Measurements from ENCODE around the gene DHX32. TPM values are rescaled to one million over a fixed set of nuclear protein-coding genes. Genes with fewer than 3 reads are reported as not detected.
"Not testable (repeated sequence)": the region's sequence is repeated elsewhere in the genome, so short reads cannot be mapped to it uniquely, and the experiment has no call there.

Gene DHX32
- 10 to 100 TPM; 24.0 to 40.6 (median 28.0) TPM for polyA plus RNA-seq
- long read RNA-seq, donor 1, partial matches to known transcripts = 19 of 34 reads
- long read RNA-seq, donor 1, other reads (novel, unspliced or antisense) = 12 of 34 reads
- long read RNA-seq, donor 2, partial matches to known transcripts = 0 of 1 reads
- long read RNA-seq, donor 2, other reads (novel, unspliced or antisense) = 0 of 1 reads
- long read RNA-seq, donor 3, partial matches to known transcripts = 17 of 18 reads
- long read RNA-seq, donor 3, other reads (novel, unspliced or antisense) = 0 of 18 reads
- long read RNA-seq, donor 4 = 0 reads
- long read RNA-seq, donor 5 = 0 reads
- long read RNA-seq, donor 6, partial matches to known transcripts = 6 of 6 reads
- long read RNA-seq, donor 6, other reads (novel, unspliced or antisense) = 0 of 6 reads
- long read RNA-seq, donor 7 = 0 reads
- long read RNA-seq, donor 8 = 0 reads
- long read RNA-seq, donor 9, partial matches to known transcripts = 0 of 1 reads
- long read RNA-seq, donor 9, other reads (novel, unspliced or antisense) = 0 of 1 reads
- long read RNA-seq, donor 10, partial matches to known transcripts = 14 of 17 reads
- long read RNA-seq, donor 10, other reads (novel, unspliced or antisense) = 0 of 17 reads

GRCh38 chr10:125881192-125881591 is at the start of gene DHX32:
Gene DHX32, minus strand, starts transcription at chr10:125881292. Its CDS starts 468 bp downstream, at chr10:125880824.
- WGBS, 3 donors = 68 to 89% (median 68%) methylated on average over 4 of the region's 4 CpGs
- no peaks in the 10 kb centered on the region for H3K27me3 ChIP-seq (ENCODE audit: control insufficient read depth in 3 of 3, insufficient read depth in 3 of 3, low read length in 3 of 3)
- no peak for FAIRE-seq
- H3K4me3 ChIP-seq (ENCODE audit: low read depth in 1 of 3, low read length in 3 of 3) = no peak within 1 kb of the TSS
- no peak for DNase-seq
- peaks cover 0 to 7% of the 10 kb centered on the region in 2 donors for H3K9me3 ChIP-seq (ENCODE audit: control insufficient read depth in 2 of 2, insufficient read depth in 1 of 2, low read depth in 1 of 2, low read length in 1 of 2)
- H3K4me1 ChIP-seq (ENCODE audit: control insufficient read depth in 3 of 3, insufficient read depth in 2 of 3, low read depth in 1 of 3, low read length in 2 of 3) = no peaks in the 10 kb centered on the region
- H3K36me3 ChIP-seq (ENCODE audit: control insufficient read depth in 3 of 3, insufficient read depth in 2 of 3, low read depth in 1 of 3, low read length in 3 of 3) = peaks cover 0 to 3% (median 0%) of the 10 kb centered on the region in 3 donors
- H3K27ac ChIP-seq (ENCODE audit: low read depth in 1 of 3, low read length in 2 of 3) = no peak within 1 kb of the TSS

GRCh38 chr10:125929618-125930017 is 48.5 kb upstream of the DHX32 start:
- H3K4me1 ChIP-seq (ENCODE audit: control insufficient read depth in 3 of 3, insufficient read depth in 2 of 3, low read depth in 1 of 3, low read length in 2 of 3) = peaks cover 0 to 4% (median 0%) of the 10 kb centered on the region in 3 donors
- H3K9me3 ChIP-seq (ENCODE audit: control insufficient read depth in 2 of 2, insufficient read depth in 1 of 2, low read depth in 1 of 2, low read length in 1 of 2) = no peaks in the 10 kb centered on the region
- DNase-seq (peak; percentile 60 to 76), FAIRE-seq (no peak)
- no peaks in the 10 kb centered on the region for H3K36me3 ChIP-seq (ENCODE audit: control insufficient read depth in 3 of 3, insufficient read depth in 2 of 3, low read depth in 1 of 3, low read length in 3 of 3)
- H3K27me3 ChIP-seq (ENCODE audit: control insufficient read depth in 3 of 3, insufficient read depth in 3 of 3, low read length in 3 of 3) = no peaks in the 10 kb centered on the region
- H3K4me3 ChIP-seq (ENCODE audit: low read depth in 1 of 3, low read length in 3 of 3) = peak overlapping the region in 1 of 3 donors; percentile 17
- 15 to 57% (median 31%) methylated on average over 4 of the region's 4 CpGs for WGBS, 3 donors
- H3K27ac ChIP-seq (ENCODE audit: low read depth in 1 of 3, low read length in 2 of 3) = peak overlapping the region in 1 of 3 donors; percentile 76

GRCh38 chr10:125928928-125929585 is 48.0 kb upstream of the DHX32 start:
- H3K27me3 ChIP-seq (ENCODE audit: control insufficient read depth in 3 of 3, insufficient read depth in 3 of 3, low read length in 3 of 3) = no peaks in the 10 kb centered on the region
- FAIRE-seq (no peak), DNase-seq (peak in 1 of 2 donors; percentile 48)
- peak overlapping the region in 1 of 3 donors; percentile 17 for H3K4me3 ChIP-seq (ENCODE audit: low read depth in 1 of 3, low read length in 3 of 3)
- H3K36me3 ChIP-seq (ENCODE audit: control insufficient read depth in 3 of 3, insufficient read depth in 2 of 3, low read depth in 1 of 3, low read length in 3 of 3) = no peaks in the 10 kb centered on the region
- H3K9me3 ChIP-seq (ENCODE audit: control insufficient read depth in 2 of 2, insufficient read depth in 1 of 2, low read depth in 1 of 2, low read length in 1 of 2) = no peaks in the 10 kb centered on the region
- peak overlapping the region in 1 of 3 donors; percentile 76 for H3K27ac ChIP-seq (ENCODE audit: low read depth in 1 of 3, low read length in 2 of 3)
- peaks cover 0 to 4% (median 0%) of the 10 kb centered on the region in 3 donors for H3K4me1 ChIP-seq (ENCODE audit: control insufficient read depth in 3 of 3, insufficient read depth in 2 of 3, low read depth in 1 of 3, low read length in 2 of 3)
- WGBS, 3 donors = 36 to 61% (median 51%) methylated on average over 7 of the region's 7 CpGs

DNA sequence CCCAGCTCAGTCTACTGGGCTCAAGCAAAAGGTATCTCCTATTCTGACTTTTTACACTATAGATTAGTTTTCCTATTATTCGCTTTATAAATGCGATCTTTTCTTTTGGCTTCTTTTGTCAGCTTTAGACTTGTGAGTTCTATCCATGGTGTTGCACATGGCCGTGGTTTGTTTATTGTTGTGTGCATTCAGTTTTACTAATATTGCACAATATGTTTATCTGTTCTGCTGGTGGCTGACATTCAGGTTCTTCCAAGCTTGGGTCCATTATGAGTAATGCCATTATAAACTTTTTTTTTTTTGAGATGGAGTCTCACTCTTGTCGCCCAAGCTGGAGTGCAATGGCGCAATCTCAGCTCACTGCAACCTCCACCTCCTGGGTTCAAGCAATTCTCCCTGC is 46.2 kb upstream of the DHX32 start:
- not testable (repeated sequence) for H3K4me1 ChIP-seq (ENCODE audit: control insufficient read depth in 3 of 3, insufficient read depth in 2 of 3, low read depth in 1 of 3, low read length in 2 of 3); H3K4me3 ChIP-seq (ENCODE audit: low read depth in 1 of 3, low read length in 3 of 3); H3K27me3 ChIP-seq (ENCODE audit: control insufficient read depth in 3 of 3, insufficient read depth in 3 of 3, low read length in 3 of 3); H3K9me3 ChIP-seq (ENCODE audit: control insufficient read depth in 2 of 2, insufficient read depth in 1 of 2, low read depth in 1 of 2, low read length in 1 of 2); FAIRE-seq; H3K27ac ChIP-seq (ENCODE audit: low read depth in 1 of 3, low read length in 2 of 3); DNase-seq; H3K36me3 ChIP-seq (ENCODE audit: control insufficient read depth in 3 of 3, insufficient read depth in 2 of 3, low read depth in 1 of 3, low read length in 3 of 3)
- 77 to 84% (median 83%) methylated on average over 5 of the region's 5 CpGs for WGBS, 3 donors

- H3K27me3 ChIP-seq (ENCODE audit: control insufficient read depth in 3 of 3, insufficient read depth in 3 of 3, low read length in 3 of 3) = no peaks in the 10 kb centered on the region
- FAIRE-seq (no peak), DNase-seq (no peak)
- no peak overlapping the region for H3K27ac ChIP-seq (ENCODE audit: low read depth in 1 of 3, low read length in 2 of 3)
- 61 to 65% (median 64%) methylated on average over 5 of the region's 5 CpGs for WGBS, 3 donors
- no peak overlapping the region for H3K4me3 ChIP-seq (ENCODE audit: low read depth in 1 of 3, low read length in 3 of 3)
- no peaks in the 10 kb centered on the region for H3K36me3 ChIP-seq (ENCODE audit: control insufficient read depth in 3 of 3, insufficient read depth in 2 of 3, low read depth in 1 of 3, low read length in 3 of 3)
- no peaks in the 10 kb centered on the region for H3K9me3 ChIP-seq (ENCODE audit: control insufficient read depth in 2 of 2, insufficient read depth in 1 of 2, low read depth in 1 of 2, low read length in 1 of 2)
- peaks cover 0 to 4% (median 0%) of the 10 kb centered on the region in 3 donors for H3K4me1 ChIP-seq (ENCODE audit: control insufficient read depth in 3 of 3, insufficient read depth in 2 of 3, low read depth in 1 of 3, low read length in 2 of 3)
Measured at GRCh38 chr10:125926247-125926646, 45.2 kb upstream of the DHX32 start.

- no peaks in the 10 kb centered on the region for H3K36me3 ChIP-seq (ENCODE audit: control insufficient read depth in 3 of 3, insufficient read depth in 2 of 3, low read depth in 1 of 3, low read length in 3 of 3)
- no peak for FAIRE-seq
- H3K4me1 ChIP-seq (ENCODE audit: control insufficient read depth in 3 of 3, insufficient read depth in 2 of 3, low read depth in 1 of 3, low read length in 2 of 3) = peaks cover 0 to 4% (median 0%) of the 10 kb centered on the region in 3 donors
- WGBS, 3 donors = 20 to 58% (median 32%) methylated on average over 5 of the region's 5 CpGs
- no peaks in the 10 kb centered on the region for H3K27me3 ChIP-seq (ENCODE audit: control insufficient read depth in 3 of 3, insufficient read depth in 3 of 3, low read length in 3 of 3)
- no peak overlapping the region for H3K27ac ChIP-seq (ENCODE audit: low read depth in 1 of 3, low read length in 2 of 3)
- H3K4me3 ChIP-seq (ENCODE audit: low read depth in 1 of 3, low read length in 3 of 3) = no peak overlapping the region
- no peaks in the 10 kb centered on the region for H3K9me3 ChIP-seq (ENCODE audit: control insufficient read depth in 2 of 2, insufficient read depth in 1 of 2, low read depth in 1 of 2, low read length in 1 of 2)
- DNase-seq = peak in 1 of 2 donors; percentile 44
Measured at GRCh38 chr10:125925262-125925834, 44.3 kb upstream of the DHX32 start.

- H3K4me1 ChIP-seq (ENCODE audit: control insufficient read depth in 3 of 3, insufficient read depth in 2 of 3, low read depth in 1 of 3, low read length in 2 of 3); DNase-seq; H3K27me3 ChIP-seq (ENCODE audit: control insufficient read depth in 3 of 3, insufficient read depth in 3 of 3, low read length in 3 of 3); H3K9me3 ChIP-seq (ENCODE audit: control insufficient read depth in 2 of 2, insufficient read depth in 1 of 2, low read depth in 1 of 2, low read length in 1 of 2); H3K27ac ChIP-seq (ENCODE audit: low read depth in 1 of 3, low read length in 2 of 3); FAIRE-seq; H3K4me3 ChIP-seq (ENCODE audit: low read depth in 1 of 3, low read length in 3 of 3); H3K36me3 ChIP-seq (ENCODE audit: control insufficient read depth in 3 of 3, insufficient read depth in 2 of 3, low read depth in 1 of 3, low read length in 3 of 3): not testable (repeated sequence)
- 90 to 98% (median 97%) methylated on average over 2 of the region's 2 CpGs for WGBS, 3 donors
Measured at GRCh38 chr10:125921643-125922306, 40.7 kb upstream of the DHX32 start.
